ENCODE results near the gene CDC42. TPM values are rescaled to one million over a fixed set of nuclear protein-coding genes. Genes with fewer than 3 reads are reported as not detected.

CDC42 gene
- total and polyA plus RNA-seq, 9 of the 15 experiments (the other 6 are each of a cell fraction or from before 2014, with no cell fraction given), result 186 to 398 (median 325) TPM

GRCh38 chr1:22038036-22038435 lies 14.5 kb upstream of the CDC42 start (continued):
- TF ChIP-seq ZBTB17 (CRISPR knock-in tag; IDR thresholded peaks at IDR 0.05) (no peak), MAFF (IDR thresholded peaks at IDR 0.05; ENCODE audit: low read length) (0 out of 2 replicates have a peak, but pooled peaks have one; percentile 2), ZNF592 (IDR thresholded peaks at IDR 0.05) (peak; percentile 50; the same call in 1 of the 2 replicates), ID3 (CRISPR knock-in tag; IDR thresholded peaks at IDR 0.05) (no peak), ID3 (tag; IDR thresholded peaks at IDR 0.05) (no peak), ZBTB34 (CRISPR knock-in tag; IDR thresholded peaks at IDR 0.05) (no peak), ETS2 (tag; IDR thresholded peaks at IDR 0.05; ENCODE audit: borderline replicate concordance, poor library complexity, severe bottlenecking) (no peak), ZNF318 (IDR thresholded peaks at IDR 0.05; ENCODE audit: borderline replicate concordance in 1 of 2, low read depth in 1 of 2) (no peak), LCOR (CRISPR knock-in tag; IDR thresholded peaks at IDR 0.05) (no peak), ZNF57 (CRISPR knock-in tag; IDR thresholded peaks at IDR 0.05) (no peak), SMAD1 (IDR thresholded peaks at IDR 0.05; ENCODE audit: low read depth, low read length, partially characterized antibody) (no peak), USF1 (CRISPR knock-in tag; IDR thresholded peaks at IDR 0.05) (peak; percentile 54; the same call in 1 of the 2 replicates)
